Stimulated activated CD8-positive, alpha-beta memory T cell treated with anti-CD3 and anti-CD28 coated beads, Interleukin-15, amount 100 ng/mL, for 4 hours (primary cell): ENCODE results near the gene PAMR1.
"Not testable (repeated sequence)": the region's sequence is repeated elsewhere in the genome, so short reads cannot be mapped to it uniquely, and the experiment has no call there.

Experiments used
- DNase-seq, 2 donors: peaks; one replicate each; pipeline ENCODE4 v3.0.0-alpha.2; 2020; ENCODE audit warnings: low read depth in 2 of 2

PAMR1 gene

DNA sequence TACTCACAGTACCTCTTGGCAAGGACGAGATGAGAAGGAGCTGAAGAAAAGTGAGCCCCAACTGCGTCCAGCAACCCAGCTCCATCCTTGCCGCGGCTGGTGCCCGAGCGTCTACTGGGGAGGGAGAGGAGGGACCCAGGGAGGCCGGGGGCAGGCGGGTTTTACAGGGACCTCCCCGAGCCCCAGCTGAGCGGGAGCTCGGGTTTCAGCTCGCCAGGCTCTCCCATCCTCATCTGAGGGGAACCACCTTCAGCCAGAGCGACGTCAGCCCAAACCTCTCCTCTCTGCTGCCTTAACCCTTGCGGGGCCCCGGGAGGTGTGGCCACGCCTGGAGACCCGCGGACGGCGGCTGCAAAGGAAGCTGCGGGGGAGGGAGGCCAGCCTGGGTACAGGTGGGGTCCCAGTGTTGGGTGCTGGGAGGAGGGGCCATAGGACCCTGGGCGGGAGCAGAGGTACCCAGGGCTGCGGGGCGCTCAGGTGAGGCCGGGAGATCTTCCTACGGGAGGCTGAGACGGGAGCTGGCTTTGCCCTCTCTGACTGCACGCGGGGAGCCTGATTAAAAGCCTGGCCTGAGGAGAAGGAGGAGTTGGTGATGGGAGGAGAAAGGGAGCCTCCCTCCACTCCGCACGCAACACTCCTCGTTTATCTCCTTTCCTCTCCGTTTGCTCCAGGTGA, at the start of gene PAMR1:
PAMR1 (minus strand) TSS at position 116 of the 675 bp plus-strand sequence; CDS start at position 85, 31 bp downstream.
- DNase-seq = no peak

GRCh38 chr11:35571696-35572095, 46.3 kb upstream of the PAMR1 start:
- DNase-seq = no peak

GRCh38 chr11:35567737-35568465, 42.5 kb upstream of the PAMR1 start:
- no peak for DNase-seq

GRCh38 chr11:35566885-35567284, 41.5 kb upstream of the PAMR1 start:
- DNase-seq = no peak

DNA sequence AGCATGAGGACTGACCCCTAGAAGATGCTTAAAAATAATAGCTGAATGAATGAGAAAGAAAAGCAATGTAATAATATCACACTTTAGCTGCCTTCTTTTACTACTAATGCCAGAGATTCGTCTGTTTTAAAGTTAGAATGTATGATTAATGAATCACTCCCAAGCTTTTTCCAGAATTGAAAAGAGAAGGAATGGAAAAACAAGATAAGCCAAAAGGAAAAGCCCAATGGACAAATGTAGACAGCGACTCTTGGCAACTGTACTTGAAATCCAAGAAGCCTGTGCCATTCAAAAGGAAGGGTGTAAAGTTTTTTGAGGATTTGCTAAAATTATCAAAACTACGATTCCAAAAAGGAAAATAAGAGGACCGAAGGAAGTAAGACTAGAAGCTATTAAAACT, 40.8 kb upstream of the PAMR1 start:
- no peak for DNase-seq

DNA sequence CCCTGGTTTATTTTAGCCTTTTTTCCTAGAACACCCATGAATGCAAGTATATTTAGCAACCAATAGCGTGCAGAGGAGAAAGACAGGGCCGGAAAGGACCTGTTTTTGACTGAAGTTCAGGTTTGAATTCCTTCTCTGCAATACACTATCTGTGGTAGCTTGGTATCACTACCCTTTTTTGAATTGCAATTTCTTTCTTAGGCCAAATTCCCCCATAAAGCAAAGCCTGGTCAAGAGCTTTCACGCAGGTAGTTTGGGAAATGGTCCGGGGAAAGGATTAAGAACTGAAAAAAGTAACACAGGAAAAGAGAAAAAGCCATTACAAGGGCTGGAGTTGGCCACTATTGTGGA, 38.8 kb upstream of the PAMR1 start:
- no peak for DNase-seq

DNA sequence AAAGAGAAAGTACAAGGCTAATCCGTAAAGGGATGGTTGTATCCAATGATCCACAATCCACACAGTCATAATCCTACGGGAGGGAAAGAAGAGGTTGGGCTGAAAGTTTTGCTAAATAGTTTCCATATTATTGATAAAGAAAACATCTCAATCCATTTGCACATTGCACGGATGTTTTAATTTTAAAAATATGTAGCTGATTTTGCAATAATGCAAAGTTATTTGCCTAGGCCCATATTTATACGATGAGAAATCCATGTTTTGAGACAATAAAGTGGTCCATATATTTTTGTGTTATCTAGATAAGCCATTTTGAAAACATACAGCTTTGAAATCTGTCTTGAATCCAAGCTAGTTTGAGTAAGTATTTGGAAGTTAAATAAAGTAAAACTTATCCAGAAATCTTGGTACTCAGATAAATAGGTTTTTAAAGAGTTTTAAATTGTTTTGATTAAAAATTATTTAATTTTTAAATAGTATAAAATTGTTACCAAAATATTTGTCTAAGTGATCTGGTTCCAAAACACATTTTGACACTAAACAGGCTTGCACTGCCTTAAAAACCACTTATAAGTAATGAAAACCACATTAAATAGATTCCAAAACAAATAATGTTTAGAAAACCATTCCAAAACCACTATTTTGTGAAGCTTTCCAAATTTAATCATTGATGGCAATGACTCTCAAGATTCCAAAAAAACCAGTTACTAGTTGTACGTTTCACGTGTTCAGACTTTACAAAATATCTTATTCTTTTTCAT, 38.2 kb upstream of the PAMR1 start:
- no peak for DNase-seq

DNA sequence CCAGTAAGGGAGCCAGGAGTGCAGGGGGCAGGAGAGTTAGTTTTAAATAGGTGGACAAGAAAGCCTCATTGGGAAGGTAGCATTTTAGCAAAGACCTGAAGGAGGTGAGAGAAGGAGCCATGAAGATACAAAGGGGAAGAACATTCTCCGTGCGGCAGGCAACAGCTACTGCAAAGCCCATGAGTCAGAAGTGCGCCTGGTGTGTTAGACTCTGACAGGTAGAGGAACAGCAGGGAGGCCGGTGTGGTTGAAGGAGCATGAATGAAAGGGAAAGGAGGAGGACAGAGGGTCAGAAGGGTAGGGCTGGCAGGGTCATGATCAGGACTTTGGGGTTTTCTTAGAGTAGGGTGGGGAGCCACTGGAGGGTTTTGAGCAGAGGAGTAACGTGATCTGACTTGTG, 34.5 kb upstream of the PAMR1 start:
- no peak for DNase-seq

DNA sequence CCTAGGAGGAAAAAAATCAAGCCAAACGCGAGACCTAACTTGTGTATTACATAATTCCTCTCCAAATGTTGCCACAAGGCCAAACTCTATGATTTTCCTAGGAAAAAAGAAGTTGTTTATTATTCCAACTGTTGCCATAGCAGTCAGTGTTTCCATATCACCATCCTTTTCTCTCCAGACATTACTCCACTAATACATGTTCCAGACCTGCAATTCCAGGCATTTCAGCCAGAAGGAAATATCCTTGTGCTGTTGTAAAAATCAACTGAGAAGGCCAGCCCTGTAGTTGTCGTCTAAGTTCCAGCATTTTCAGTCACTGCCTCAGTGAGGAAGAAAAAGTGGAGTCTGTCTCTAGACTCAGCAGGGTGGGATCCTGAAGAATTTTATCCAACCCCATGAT, 33.1 kb upstream of the PAMR1 start:
- DNase-seq = no peak

- DNase-seq = no peak
Measured at GRCh38 chr11:35555488-35555887, 30.1 kb upstream of the PAMR1 start.

DNA sequence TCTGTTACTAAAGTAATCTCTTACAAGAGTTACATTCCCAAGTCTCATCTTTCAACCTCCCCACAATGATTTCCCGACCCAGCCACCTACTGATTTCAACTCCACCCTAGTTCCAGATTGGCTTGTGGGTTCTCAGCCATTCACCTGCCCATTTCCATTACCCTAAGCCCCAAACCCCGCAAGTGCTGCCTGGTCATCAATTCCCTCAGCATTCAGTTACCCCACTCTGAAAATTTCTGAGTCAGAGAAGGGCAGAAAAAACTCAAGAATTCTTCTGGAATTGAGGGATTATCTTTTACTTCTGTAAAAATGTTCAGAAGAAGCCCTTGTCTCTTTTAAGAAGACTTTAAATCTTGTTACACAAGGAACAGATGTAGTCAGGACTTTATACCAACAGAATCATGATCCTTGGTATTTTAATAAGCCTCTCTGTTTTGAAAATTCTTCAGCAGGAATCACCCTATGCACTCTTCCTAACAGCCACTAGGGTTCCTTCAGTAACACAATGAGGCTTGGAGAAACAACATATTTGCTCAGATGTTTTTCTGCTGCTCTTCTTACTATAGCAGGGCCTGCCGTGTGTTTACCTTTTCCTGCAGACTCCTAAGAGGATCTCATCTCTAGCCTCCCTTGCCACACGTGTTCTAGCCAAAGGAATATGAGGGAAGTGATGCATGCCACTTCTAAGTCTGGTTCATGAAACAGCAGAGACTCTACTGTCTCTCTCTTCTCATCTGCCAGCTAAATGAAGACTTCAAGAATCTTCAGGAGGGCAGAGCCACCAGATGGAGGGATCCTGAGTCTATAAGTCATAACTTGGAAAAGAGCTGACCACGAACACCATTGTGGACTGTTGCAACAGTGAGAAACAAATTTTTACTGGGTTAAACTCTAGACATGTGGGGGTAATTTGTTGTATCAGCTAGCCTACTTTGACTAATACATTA, 29.3 kb upstream of the PAMR1 start:
- no peak for DNase-seq

DNA sequence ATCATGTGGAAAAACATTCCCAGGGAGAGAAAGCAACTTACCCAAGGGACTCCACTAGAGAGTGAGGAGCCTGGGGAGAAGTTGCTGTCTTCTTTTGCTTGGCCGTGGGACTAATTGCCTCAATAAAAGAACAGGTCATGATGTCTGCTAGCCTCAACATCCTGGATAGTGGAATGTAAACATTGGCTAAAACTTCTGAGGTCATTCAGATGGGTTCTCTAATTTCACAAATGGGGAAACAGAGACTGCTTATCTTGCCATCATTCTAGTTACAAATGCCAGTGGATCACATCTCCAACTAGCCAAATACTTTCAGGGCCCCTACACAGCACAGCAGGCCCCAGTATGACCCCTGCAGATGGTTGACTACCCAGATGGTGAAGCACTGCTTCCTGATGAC, 28.4 kb upstream of the PAMR1 start:
- no peak for DNase-seq

- no peak for DNase-seq
Measured at GRCh38 chr11:35553021-35553420, 27.6 kb upstream of the PAMR1 start.

DNA sequence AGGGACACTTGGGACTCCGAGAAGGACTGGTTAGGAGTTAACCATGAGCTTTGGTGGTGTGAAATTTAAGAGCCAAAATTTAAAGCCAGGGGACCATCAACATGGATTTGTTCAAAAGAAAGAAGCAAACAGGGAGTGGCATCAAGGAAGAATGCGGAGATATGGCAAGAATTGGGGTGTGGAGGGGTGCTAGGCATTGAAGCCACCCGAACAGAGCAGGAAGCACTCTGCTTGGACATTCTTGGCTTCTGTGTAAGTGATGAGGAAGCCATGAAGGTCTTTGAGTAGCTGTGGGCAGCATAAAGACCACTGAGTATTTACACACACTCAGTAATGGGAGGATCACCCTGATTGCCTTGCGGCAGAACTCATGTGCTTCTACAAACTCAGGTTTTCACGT, 27.2 kb upstream of the PAMR1 start:
- DNase-seq = no peak

DNA sequence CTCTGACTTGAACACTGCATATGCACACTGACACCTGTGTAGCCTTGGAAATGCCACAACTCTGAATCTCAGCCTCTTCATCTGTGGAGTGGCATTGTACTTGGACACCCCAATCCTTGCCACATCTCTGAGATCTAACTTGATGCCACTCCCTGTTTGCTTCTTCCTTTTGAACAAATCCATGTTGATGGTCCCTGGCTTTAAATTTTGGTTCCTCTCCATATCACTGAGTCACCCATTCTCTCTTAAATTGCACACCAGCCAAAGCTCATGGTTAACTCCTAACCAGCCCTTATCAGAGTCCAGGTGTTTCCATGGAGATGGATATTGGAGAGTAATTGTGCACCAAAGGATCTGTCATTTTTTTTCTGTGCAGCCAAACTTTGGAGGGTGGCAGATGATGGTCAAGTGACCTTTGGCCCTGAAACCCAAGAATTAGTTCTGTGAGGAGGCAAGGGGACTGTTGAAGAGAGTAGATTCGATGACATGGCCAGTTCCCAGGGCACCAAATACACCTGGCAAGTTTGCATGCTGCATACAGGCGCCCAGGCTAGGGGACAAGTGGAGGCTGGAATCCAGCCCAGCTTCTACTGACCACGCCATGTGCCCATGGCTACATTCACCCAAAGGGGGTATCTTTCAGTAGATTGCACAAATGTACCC, 25.1 kb upstream of the PAMR1 start:
- no peak for DNase-seq

DNA sequence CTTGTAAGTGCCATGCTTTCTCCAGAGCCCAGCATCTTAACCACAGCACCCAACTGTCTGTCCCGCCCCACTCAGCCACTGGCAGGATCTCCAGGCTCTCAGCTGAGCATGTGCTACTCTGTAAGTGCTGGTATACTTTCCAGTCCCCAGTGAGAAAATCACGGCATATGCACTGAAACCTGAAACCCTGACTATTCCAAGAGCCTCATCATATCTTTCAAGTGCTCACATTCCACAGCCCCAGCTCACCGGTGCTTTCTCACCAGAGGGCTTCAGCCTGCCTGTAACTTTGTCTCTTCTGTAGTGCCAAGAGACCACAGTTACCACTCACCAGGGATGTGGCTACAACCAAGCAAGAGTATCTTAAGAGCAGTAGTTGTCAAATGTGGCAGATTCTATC, 24.4 kb upstream of the PAMR1 start:
- DNase-seq = no peak

GRCh38 chr11:35548925-35549561, 23.6 kb upstream of the PAMR1 start:
- DNase-seq = no peak

DNA sequence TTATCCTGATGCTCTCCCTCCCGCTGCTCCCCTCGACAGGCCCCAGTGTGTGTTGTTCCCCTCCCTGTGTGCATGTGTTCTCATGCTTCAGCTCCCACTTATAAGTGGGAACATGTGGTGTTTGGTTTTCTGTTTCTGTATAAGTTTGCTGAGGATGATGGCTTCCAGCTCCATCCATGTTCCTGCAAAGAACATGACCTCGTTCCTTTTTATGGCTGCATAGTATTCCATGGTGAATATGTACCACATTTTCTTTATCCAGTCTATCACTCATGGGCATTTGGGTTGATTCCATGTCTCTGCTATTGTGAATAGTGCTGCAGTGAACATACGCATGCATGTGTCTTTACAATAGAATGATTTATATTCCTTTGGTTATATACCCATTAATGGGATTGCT, 22.6 kb upstream of the PAMR1 start:
- not testable (repeated sequence) for DNase-seq

DNA sequence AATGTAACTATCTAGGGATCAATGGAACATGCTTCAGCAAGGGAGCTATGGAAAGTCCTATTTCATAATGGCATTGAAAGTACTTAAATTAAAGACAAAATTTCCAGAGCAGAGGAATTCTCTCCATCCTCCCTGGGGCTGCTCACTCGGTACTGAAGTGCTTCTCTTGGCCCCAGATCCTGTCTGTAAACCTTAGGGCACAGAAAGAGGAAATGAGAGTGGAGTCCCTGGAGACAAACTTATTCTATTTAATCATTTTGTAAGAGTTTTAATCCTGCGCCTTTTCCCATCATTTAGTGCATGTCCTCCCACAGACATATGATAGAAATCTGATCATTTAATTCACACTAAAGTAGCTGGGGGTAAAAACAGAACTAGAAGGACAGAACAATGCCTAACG, 20.9 kb upstream of the PAMR1 start:
- DNase-seq = no peak

GRCh38 chr11:35545391-35546003, 20.1 kb upstream of the PAMR1 start:
- DNase-seq = no peak
